Uterus (tissue), 4 donors: Measurements from ENCODE around the gene SH3BP5. TPM values are rescaled to one million over a fixed set of nuclear protein-coding genes. Genes with fewer than 3 reads are reported as not detected.

Source experiments
- DNase-seq, 2 donors: peaks; one replicate each; pipeline ENCODE4 v3.0.0-alpha.2; 2019 to 2020
- H3K27ac ChIP-seq, 2 donors: fragments of 200-600 bp; sonication (generic); 1 replicate in 1 of 2; 2 replicates in 1 of 2; pipeline ENCODE4 v1.5.1; 2016 to 2018
- H3K27me3 ChIP-seq, 2 donors: fragments of 200-600 bp; sonication (generic); one replicate each; pipeline ENCODE4 v1.5.1; 2018 to 2019; ENCODE audit warnings: control low read depth in 1 of 2
- H3K36me3 ChIP-seq, 2 donors: fragments of 200-600 bp; sonication (generic); one replicate each; pipeline ENCODE4 v1.5.1; 2019; ENCODE audit warnings: control low read depth in 1 of 2
- H3K4me1 ChIP-seq, 2 donors: fragments of 200-600 bp; sonication (generic); one replicate each; pipeline ENCODE4 v1.5.1; 2018 to 2019; ENCODE audit warnings: control low read depth in 1 of 2
- H3K4me3 ChIP-seq, 2 donors: fragments of 200-600 bp; sonication (generic); 1 replicate in 1 of 2; 2 replicates in 1 of 2; pipeline ENCODE4 v1.5.1; 2018 to 2019; ENCODE audit warnings: mild to moderate bottlenecking in 1 of 2
- H3K9me3 ChIP-seq, 2 donors: fragments of 200-600 bp; sonication (generic); one replicate each; pipeline ENCODE4 v1.5.1; 2019; ENCODE audit warnings: control low read depth in 1 of 2
- POLR2A ChIP-seq, 2 donors: fragments of 450-650 bp; IDR thresholded peaks; one replicate each; pipeline ENCODE4 v1.6.1; 2016; ENCODE audit warnings: antibody characterized with exemption in 2 of 2, mild to moderate bottlenecking in 1 of 2, moderate library complexity in 1 of 2
- intact Hi-C: fragments of 100-400 bp; cut with DNase I; formaldehyde crosslinking; loops from one replicate; pipeline ENCODE4 v1.15.1; 2023; ENCODE audit warnings: low total_unique reads
- total RNA-seq, 4 donors: library from RNA; depleted of rRNA in 3 of 4; stranded (reverse); fragments of >200 nt in 3 of 4; gene quantifications; one replicate each; pipeline versions ENCODE4 v1.1.0 to v1.2.4, GENCODE V29; 2014 to 2023
- TF ChIP-seq, protein P1 (sequence below), 4 experiments: fragments of 200-600 bp in 2 of 4; fragments of 450-650 bp in 2 of 4; sonication (generic) in 2 of 4; IDR thresholded peaks; one replicate each; pipeline ENCODE4 v1.5.1; 2016 to 2019; ENCODE audit warnings: antibody characterized with exemption in 4 of 4, mild to moderate bottlenecking in 2 of 4, moderate library complexity in 1 of 4
- donor health status: DM: yes; HTN: yes; CAD: no.

SH3BP5 gene
- total RNA-seq, 4 donors from 2014 or later, result 58.8 to 154 (median 75.5) TPM

DNA sequence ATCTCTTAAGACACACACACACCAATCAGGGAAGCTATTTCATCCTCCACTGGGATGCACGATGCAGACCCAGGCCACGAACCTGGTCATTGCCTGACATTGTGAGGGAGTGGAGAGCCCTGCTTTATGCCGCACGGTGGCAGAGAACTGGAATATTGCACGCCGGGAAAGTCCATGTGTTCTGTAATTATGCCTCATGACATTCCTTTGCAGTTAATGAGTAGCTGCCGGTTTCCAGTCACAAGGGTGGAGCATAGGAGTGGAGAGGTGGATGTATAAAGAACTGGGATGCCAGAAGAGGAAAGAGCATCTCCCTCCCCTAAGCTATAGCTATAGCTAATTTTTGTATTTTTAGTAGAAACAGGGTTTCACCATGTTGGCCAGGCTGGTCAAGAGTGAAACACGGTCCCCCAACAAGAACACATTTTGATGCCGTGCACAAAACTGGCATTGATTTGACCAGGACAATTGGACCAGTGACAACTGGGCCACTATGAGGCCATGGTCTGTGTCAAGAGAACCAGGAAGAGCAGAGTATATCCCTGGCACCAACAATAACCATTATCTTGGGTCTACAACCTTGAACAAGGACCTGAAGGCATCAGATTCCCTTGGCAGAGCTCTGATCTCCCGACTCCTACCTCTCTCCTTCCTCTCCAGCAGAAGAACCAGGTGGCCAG, 51.4 kb downstream of the SH3BP5 start:
- Histone ChIP-seq H3K9me3 (no peaks in the 10 kb centered on the region), H3K4me1 (peaks cover 0 to 13% of the 10 kb centered on the region in 2 donors), H3K36me3 (no peaks in the 10 kb centered on the region), H3K4me3 (no peak overlapping the region), H3K27ac (no peak overlapping the region), H3K27me3 (no peaks in the 10 kb centered on the region)
- no peak for DNase-seq
- intact Hi-C loops, result no loop called here
- no peak for TF ChIP-seq POLR2A (IDR thresholded peaks at IDR 0.05)
- TF ChIP-seq, protein P1, sequence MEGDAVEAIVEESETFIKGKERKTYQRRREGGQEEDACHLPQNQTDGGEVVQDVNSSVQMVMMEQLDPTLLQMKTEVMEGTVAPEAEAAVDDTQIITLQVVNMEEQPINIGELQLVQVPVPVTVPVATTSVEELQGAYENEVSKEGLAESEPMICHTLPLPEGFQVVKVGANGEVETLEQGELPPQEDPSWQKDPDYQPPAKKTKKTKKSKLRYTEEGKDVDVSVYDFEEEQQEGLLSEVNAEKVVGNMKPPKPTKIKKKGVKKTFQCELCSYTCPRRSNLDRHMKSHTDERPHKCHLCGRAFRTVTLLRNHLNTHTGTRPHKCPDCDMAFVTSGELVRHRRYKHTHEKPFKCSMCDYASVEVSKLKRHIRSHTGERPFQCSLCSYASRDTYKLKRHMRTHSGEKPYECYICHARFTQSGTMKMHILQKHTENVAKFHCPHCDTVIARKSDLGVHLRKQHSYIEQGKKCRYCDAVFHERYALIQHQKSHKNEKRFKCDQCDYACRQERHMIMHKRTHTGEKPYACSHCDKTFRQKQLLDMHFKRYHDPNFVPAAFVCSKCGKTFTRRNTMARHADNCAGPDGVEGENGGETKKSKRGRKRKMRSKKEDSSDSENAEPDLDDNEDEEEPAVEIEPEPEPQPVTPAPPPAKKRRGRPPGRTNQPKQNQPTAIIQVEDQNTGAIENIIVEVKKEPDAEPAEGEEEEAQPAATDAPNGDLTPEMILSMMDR (IDR thresholded peaks at IDR 0.05), result no peak

DNA sequence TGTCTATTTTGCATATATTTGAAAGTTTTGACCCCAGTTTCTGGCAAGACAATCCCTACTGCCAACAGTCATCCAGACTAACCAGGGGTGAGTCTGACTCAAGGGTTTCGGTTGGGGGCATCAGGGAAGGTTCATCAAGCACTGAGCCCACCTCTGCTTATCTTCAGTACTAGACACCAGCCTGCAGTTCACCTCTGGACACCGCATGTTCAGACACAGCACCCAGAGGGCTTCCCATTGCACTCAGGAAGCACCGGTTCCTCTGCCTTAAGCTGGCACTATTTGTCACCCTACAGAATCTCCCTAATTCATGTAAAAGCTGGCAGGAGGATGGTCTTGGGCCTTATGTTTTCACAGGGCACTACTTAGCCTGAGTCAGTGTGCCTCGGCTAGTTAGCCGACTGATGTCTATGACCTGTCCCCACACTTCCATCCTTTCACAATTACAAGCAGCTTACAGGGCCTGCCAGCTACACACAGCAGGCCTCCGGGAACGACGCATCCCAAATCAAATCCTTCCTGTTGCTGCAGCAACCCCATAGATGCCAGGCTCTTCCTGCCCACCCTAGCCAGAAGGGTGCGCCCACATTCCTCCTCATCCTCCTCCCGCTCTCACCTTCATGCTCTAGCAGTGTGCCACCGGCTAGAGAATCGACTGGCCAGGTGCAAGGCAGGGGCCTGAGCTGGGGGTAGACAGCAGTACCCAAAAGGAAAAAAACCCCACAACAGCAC, 52.5 kb downstream of the SH3BP5 start:
- DNase-seq, result no peak
- no peaks in the 10 kb centered on the region for H3K36me3 ChIP-seq
- H3K27ac ChIP-seq, result peak overlapping the region in 1 of 2 donors; percentile 0
- intact Hi-C loops, result no loop called here
- TF ChIP-seq POLR2A (IDR thresholded peaks at IDR 0.05), result no peak
- TF ChIP-seq, protein P1 (IDR thresholded peaks at IDR 0.05), result no peak
- H3K4me3 ChIP-seq, result no peak overlapping the region
- H3K27me3 ChIP-seq, result no peaks in the 10 kb centered on the region
- H3K4me1 ChIP-seq, result peaks cover 0 to 13% of the 10 kb centered on the region in 2 donors
- no peaks in the 10 kb centered on the region for H3K9me3 ChIP-seq

DNA sequence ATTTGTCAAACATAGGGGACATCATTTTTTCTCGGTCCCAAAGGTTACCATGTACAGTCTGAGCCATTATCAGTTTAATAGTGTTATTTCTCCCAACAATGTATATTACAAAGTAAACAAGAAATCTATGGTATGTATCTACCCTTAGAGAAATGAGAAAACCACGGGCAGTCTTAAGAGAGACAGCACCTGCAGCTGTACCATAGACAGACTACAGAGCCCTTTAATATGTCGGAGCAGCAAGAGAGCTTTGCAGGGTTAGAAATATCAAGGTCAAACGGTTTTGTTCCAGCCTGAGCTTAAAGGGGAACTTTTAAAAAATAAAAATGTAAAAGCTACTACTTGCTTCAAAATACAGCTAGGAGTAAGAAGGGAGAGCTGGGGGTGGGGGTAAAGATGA, 53.2 kb downstream of the SH3BP5 start:
- DNase-seq, result no peak
- Histone ChIP-seq H3K9me3 (no peaks in the 10 kb centered on the region), H3K4me1 (peaks cover 0 to 9% of the 10 kb centered on the region in 2 donors), H3K4me3 (no peak overlapping the region), H3K27ac (no peak overlapping the region), H3K36me3 (no peaks in the 10 kb centered on the region), H3K27me3 (no peaks in the 10 kb centered on the region)
- TF ChIP-seq, protein P1 (IDR thresholded peaks at IDR 0.05), result no peak
- TF ChIP-seq POLR2A (IDR thresholded peaks at IDR 0.05), result no peak
- intact Hi-C loops, result no loop called here

DNA sequence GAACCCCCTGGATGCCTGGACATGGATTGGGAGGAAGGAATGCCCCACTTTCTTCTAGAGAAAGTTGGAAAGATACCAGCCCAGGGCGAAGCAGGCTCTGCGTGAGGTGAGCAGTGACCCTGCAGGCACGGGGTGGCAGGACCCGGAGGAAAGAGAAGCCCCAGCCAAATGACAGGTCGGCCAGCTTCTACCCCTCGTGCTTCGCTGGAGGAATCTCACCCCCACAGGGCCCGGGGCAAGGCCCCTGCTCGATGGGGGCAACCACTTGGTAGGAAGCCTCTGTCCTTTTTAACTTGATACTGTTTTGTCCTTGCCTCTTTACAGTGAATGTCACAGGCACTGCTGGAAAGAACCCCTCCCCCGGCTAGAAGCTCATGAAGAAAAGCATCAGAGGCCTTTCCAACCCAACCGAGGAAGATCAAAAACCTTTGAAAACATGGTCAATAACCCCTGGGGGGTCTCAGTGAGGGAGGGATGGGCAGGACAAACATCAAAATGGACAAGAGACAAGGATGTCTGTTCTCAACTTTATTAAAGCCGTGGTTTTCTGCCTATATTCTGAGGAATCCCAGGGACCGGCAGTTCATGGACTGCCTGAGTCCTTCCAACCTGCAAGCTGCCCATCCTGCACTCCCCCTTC, 54.4 kb downstream of the SH3BP5 start:
- no peak for TF ChIP-seq POLR2A (IDR thresholded peaks at IDR 0.05)
- TF ChIP-seq, protein P1 (IDR thresholded peaks at IDR 0.05), result no peak
- H3K4me1 ChIP-seq, result peaks cover 0 to 7% of the 10 kb centered on the region in 2 donors
- H3K4me3 ChIP-seq, result no peak overlapping the region
- no peaks in the 10 kb centered on the region for H3K27me3 ChIP-seq
- no peaks in the 10 kb centered on the region for H3K9me3 ChIP-seq
- H3K27ac ChIP-seq, result no peak overlapping the region
- intact Hi-C loops, result no loop called here
- DNase-seq, result no peak
- H3K36me3 ChIP-seq, result no peaks in the 10 kb centered on the region
